ENCODE measurements around the gene P3H3.
"Not testable (repeated sequence)": the region's sequence is repeated elsewhere in the genome, so short reads cannot be mapped to it uniquely, and the experiment has no call there.

The P3H3 gene

DNA sequence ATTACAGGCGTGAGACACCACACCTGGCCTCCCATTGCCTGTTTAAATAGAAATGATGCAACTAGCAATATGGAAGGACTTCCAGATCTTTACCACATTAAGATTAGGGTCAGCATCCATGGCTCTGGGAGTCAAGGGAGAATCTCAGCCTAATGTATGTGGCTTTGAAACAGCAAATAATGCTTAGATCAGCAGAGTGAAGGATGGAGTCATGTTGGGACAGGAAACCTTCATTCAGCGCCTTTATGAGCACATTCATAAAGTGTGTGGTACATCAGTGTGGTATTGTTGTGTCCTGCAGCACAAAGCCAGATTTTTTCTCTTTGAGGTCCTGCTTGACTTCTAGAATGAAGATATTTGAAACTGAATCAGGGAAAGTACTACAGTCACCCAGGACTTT lies 60.2 kb downstream of the P3H3 start:
- no peak for DNase-seq (ENCODE audit: low read depth, low spot score)

- not testable (repeated sequence) for DNase-seq (ENCODE audit: low read depth, low spot score)
Measured at GRCh38 chr12:6888794-6889193, 60.6 kb downstream of the P3H3 start.

Measured in astrocyte of the hippocampus (primary cell).